Activated CD8-positive, alpha-beta T cell treated with anti-CD3 and anti-CD28 coated beads, Interleukin-2, amount 10 ng/mL, durations not matched to agents 7 days and 5 days (primary cell): ENCODE results near the gene HEPN1. TPM values are rescaled to one million over a fixed set of nuclear protein-coding genes. Genes with fewer than 3 reads are reported as not detected.

Experiments used
- ATAC-seq: fragments of 150-1000 bp; cut with Tn5 transposase; one replicate; pipeline ENCODE4 v1.10.0; 2021; ENCODE audit warnings: moderate library complexity
- CTCF ChIA-PET: fragments of 350-600 bp; sonication (Branson Sonifier 250); formaldehyde crosslinking; loops from one replicate; lab custom pipeline; 2021; ENCODE audit warnings: antibody characterized with exemption; lab: Charles Lee
- POLR2A ChIA-PET: fragments of 350-600 bp; sonication (Branson Sonifier 250); formaldehyde crosslinking; loops from one replicate; lab custom pipeline; 2021; ENCODE audit warnings: antibody characterized with exemption; lab: Charles Lee
- DNase-seq: peaks from one replicate; pipeline ENCODE4 v3.0.0-alpha.2; 2020
- H3K27ac Mint-ChIP-seq: one replicate; pipeline ENCODE4 v1.8.0; 2021; ENCODE audit warnings: mild to moderate bottlenecking, mixed read lengths
- H3K27me3 Mint-ChIP-seq: one replicate; pipeline ENCODE4 v1.8.0; 2021; ENCODE audit warnings: low read depth, mixed read lengths
- H3K36me3 Mint-ChIP-seq: one replicate; pipeline ENCODE4 v1.8.0; 2021; ENCODE audit warnings: low read depth, mixed read lengths
- H3K4me1 Mint-ChIP-seq: one replicate; pipeline ENCODE4 v1.8.0; 2021; ENCODE audit warnings: low read depth, mixed read lengths
- H3K4me3 Mint-ChIP-seq: one replicate; pipeline ENCODE4 v1.8.0; 2021; ENCODE audit warnings: mild to moderate bottlenecking, mixed read lengths
- H3K9me3 Mint-ChIP-seq: one replicate; pipeline ENCODE4 v1.8.0; 2022; ENCODE audit warnings: mixed read lengths; ENCODE audit not compliant: insufficient read depth
- total RNA-seq, 2 experiments: library from RNA; stranded (reverse); gene quantifications; one replicate each; pipeline ENCODE4 v1.2.3, GENCODE V29; 2021

HEPN1 gene
- total RNA-seq, 2 experiments from 2014 or later = not detected

DNA sequence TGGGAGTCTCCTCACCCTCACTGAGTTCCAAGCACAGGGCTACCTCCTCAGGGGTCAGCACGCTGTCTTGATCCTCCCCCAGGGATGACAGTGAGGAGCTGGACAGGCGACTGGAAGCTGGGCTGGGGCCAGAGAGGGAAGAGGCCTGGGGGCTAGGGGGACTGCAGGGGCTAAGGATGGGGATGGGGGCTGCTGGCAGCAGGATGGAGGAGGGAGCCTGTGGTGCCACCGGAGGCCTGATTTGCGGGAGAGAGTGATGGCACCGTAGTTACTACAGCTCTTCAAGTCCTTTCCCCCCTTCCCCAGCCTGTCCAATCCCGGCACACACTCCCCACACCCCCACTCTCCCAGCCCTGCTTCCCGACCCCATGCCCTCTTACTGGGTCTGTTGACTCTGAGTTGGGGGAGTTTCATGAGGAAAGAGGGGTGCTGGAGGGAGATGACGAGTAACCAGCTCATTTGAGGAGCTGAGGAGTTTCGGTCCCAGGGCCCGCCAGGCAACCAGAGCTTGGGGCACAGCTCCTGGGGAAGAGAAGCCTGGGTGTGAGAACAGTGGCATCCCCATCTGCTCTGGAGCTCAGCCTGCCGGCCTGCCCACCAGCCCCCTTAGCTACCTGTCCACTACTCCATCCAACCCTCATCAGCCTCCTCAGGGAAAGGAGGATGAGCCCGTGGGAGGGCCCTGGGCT, 31.9 kb upstream of the HEPN1 start:
- Mint-ChIP-seq H3K4me3 (no peak overlapping the region), H3K4me1 (peaks cover 2% of the 10 kb centered on the region), H3K27me3 (peaks cover 10% of the 10 kb centered on the region), H3K9me3 (no peaks in the 10 kb centered on the region), H3K27ac (no peak overlapping the region), H3K36me3 (no peaks in the 10 kb centered on the region)
- no peak for DNase-seq
- ChIA-PET POLR2A (no interaction called here), CTCF (interaction anchor here (0.9 kb wide), 1 partner anchor 11 kb away, joined by 3 read pairs; no protein-coding TSS in a partner anchor)
- no peak for ATAC-seq

- ChIA-PET POLR2A (no interaction called here), CTCF (interaction anchor here (0.9 kb wide), 1 partner anchor 11 kb away, joined by 3 read pairs; no protein-coding TSS in a partner anchor)
- Mint-ChIP-seq H3K27me3 (peaks cover 14% of the 10 kb centered on the region), H3K4me1 (peaks cover 2% of the 10 kb centered on the region), H3K27ac (no peak overlapping the region), H3K9me3 (no peaks in the 10 kb centered on the region), H3K4me3 (no peak overlapping the region), H3K36me3 (no peaks in the 10 kb centered on the region)
- DNase-seq = no peak
- no peak for ATAC-seq
These were observed 31.4 kb upstream of the HEPN1 start for GRCh38 chr11:124887667-124888013.

GRCh38 chr11:124889191-124890091, 29.6 kb upstream of the HEPN1 start:
- H3K36me3 Mint-ChIP-seq = no peaks in the 10 kb centered on the region
- no peak for ATAC-seq
- no peak overlapping the region for H3K27ac Mint-ChIP-seq
- H3K4me3 Mint-ChIP-seq = no peak overlapping the region
- CTCF ChIA-PET = interaction anchor here (0.8 to 3.3 kb wide), 5 partner anchors 8 to 253 kb away, joined by 3 to 16 read pairs (median 4); partner anchors contain the start of gene ROBO4
- no peaks in the 10 kb centered on the region for H3K9me3 Mint-ChIP-seq
- no peaks in the 10 kb centered on the region for H3K4me1 Mint-ChIP-seq
- POLR2A ChIA-PET = no interaction called here
- H3K27me3 Mint-ChIP-seq = peaks cover 14% of the 10 kb centered on the region
- DNase-seq = no peak

- H3K4me1 Mint-ChIP-seq = no peaks in the 10 kb centered on the region
- no peaks in the 10 kb centered on the region for H3K36me3 Mint-ChIP-seq
- POLR2A ChIA-PET = no interaction called here
- H3K27ac Mint-ChIP-seq = no peak overlapping the region
- H3K9me3 Mint-ChIP-seq = no peaks in the 10 kb centered on the region
- no peak for DNase-seq
- no peak overlapping the region for H3K4me3 Mint-ChIP-seq
- no peak for ATAC-seq
- CTCF ChIA-PET = interaction anchor here (1.3 to 3.3 kb wide), 3 partner anchors 10 to 252 kb away, joined by 4 to 16 read pairs (median 5); no protein-coding TSS in a partner anchor
- H3K27me3 Mint-ChIP-seq = peaks cover 14% of the 10 kb centered on the region
These were observed 28.9 kb upstream of the HEPN1 start for GRCh38 chr11:124890151-124890550.

GRCh38 chr11:124890683-124891372, 28.2 kb upstream of the HEPN1 start:
- peaks cover 14% of the 10 kb centered on the region for H3K27me3 Mint-ChIP-seq
- ATAC-seq (no peak), DNase-seq (no peak)
- H3K9me3 Mint-ChIP-seq = no peaks in the 10 kb centered on the region
- CTCF ChIA-PET = interaction anchor here (1.3 to 3.3 kb wide), 3 partner anchors 10 to 252 kb away, joined by 4 to 16 read pairs (median 5); no protein-coding TSS in a partner anchor
- no peak overlapping the region for H3K27ac Mint-ChIP-seq
- no peak overlapping the region for H3K4me3 Mint-ChIP-seq
- POLR2A ChIA-PET = no interaction called here
- H3K4me1 Mint-ChIP-seq = no peaks in the 10 kb centered on the region
- H3K36me3 Mint-ChIP-seq = no peaks in the 10 kb centered on the region

- POLR2A ChIA-PET = no interaction called here
- Mint-ChIP-seq H3K4me3 (no peak overlapping the region), H3K27ac (no peak overlapping the region), H3K27me3 (peaks cover 14% of the 10 kb centered on the region), H3K4me1 (no peaks in the 10 kb centered on the region), H3K36me3 (no peaks in the 10 kb centered on the region), H3K9me3 (no peaks in the 10 kb centered on the region)
- CTCF ChIA-PET = interaction anchor here (1.3 to 3.3 kb wide), 3 partner anchors 15 to 251 kb away, joined by 3 to 16 read pairs (median 5); no protein-coding TSS in a partner anchor
- DNase-seq (no peak), ATAC-seq (no peak)
These were observed 27.6 kb upstream of the HEPN1 start for GRCh38 chr11:124891373-124891861.

- CTCF ChIA-PET = interaction anchor here (0.8 to 1.3 kb wide), 2 partner anchors 16 to 26 kb away, joined by 3 to 5 read pairs; no protein-coding TSS in a partner anchor
- DNase-seq = no peak
- Mint-ChIP-seq H3K27me3 (peaks cover 14% of the 10 kb centered on the region), H3K4me1 (peaks cover under 1% of the 10 kb centered on the region), H3K27ac (no peak overlapping the region), H3K36me3 (no peaks in the 10 kb centered on the region), H3K9me3 (no peaks in the 10 kb centered on the region), H3K4me3 (no peak overlapping the region)
- ATAC-seq = no peak
- POLR2A ChIA-PET = no interaction called here
These were observed 26.9 kb upstream of the HEPN1 start for GRCh38 chr11:124892146-124892545.

GRCh38 chr11:124892750-124893454, 26.1 kb upstream of the HEPN1 start:
- Mint-ChIP-seq H3K36me3 (no peaks in the 10 kb centered on the region), H3K9me3 (no peaks in the 10 kb centered on the region), H3K4me1 (peaks cover 8% of the 10 kb centered on the region), H3K27me3 (peaks cover 14% of the 10 kb centered on the region), H3K4me3 (no peak overlapping the region), H3K27ac (no peak overlapping the region)
- ChIA-PET POLR2A (no interaction called here), CTCF (interaction anchor here (0.8 to 1.3 kb wide), 2 partner anchors 16 to 27 kb away, joined by 3 to 5 read pairs; no protein-coding TSS in a partner anchor)
- ATAC-seq = no peak
- no peak for DNase-seq

DNA sequence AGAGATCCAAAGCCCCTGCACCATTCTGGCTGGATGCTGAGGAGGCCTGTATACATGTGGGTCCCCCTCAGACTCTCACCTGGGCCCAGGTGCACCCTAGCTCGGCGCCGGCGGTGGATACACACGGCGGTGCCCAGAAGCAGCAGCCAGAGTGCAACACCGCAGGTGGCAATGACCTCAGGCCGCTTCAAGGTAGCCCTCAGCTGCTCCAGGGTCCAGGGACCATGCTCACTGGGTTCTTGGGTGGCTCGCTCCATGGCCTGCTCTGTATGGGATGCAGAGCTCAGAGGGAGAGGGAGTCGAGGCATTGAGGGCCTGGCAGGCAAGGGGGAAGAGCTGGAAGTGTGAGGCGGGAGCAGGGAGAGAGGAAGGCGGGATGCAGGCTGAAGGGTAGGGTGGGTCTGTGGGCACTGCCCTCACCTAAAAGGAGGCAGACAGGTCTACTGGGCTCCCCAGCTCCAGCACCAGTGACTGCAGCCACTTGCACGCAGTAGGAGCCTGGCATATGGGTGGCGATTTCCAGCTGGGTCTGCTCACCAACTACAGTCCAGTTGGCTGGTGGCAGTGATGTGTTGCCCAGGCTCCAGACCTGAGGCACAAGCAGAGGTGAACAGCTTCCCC, 25.2 kb upstream of the HEPN1 start:
- Mint-ChIP-seq H3K36me3 (no peaks in the 10 kb centered on the region), H3K27ac (no peak overlapping the region), H3K9me3 (no peaks in the 10 kb centered on the region), H3K27me3 (peaks cover 11% of the 10 kb centered on the region), H3K4me1 (peaks cover 11% of the 10 kb centered on the region), H3K4me3 (no peak overlapping the region)
- no peak for ATAC-seq
- ChIA-PET POLR2A (no interaction called here), CTCF (no interaction called here)
- DNase-seq = no peak

- Mint-ChIP-seq H3K4me1 (peaks cover 11% of the 10 kb centered on the region), H3K36me3 (no peaks in the 10 kb centered on the region), H3K27me3 (peaks cover 16% of the 10 kb centered on the region), H3K4me3 (no peak overlapping the region), H3K9me3 (no peaks in the 10 kb centered on the region), H3K27ac (no peak overlapping the region)
- ATAC-seq (no peak), DNase-seq (no peak)
- ChIA-PET POLR2A (no interaction called here), CTCF (interaction anchor here (1.6 kb wide), 2 partner anchors 13 to 18 kb away, joined by 3 to 7 read pairs; no protein-coding TSS in a partner anchor)
These were observed 24.2 kb upstream of the HEPN1 start for GRCh38 chr11:124894606-124895430.
